GM21528 (cell line): ENCODE data around the gene H1-8.
"Not testable (repeated sequence)": the region's sequence is repeated elsewhere in the genome, so short reads cannot be mapped to it uniquely, and the experiment has no call there.

Source experiments
- ATAC-seq: cut with Tn5 transposase; IDR thresholded peaks from one replicate; pipeline ENCODE4 v1.9.1; 2021; ENCODE audit warnings: mild to moderate bottlenecking, moderate library complexity; ENCODE audit not compliant: unreplicated experiment, low FRiP score

Gene H1-8

GRCh38 chr3:129514563-129514962 lies 28.4 kb upstream of the H1-8 start:
- ATAC-seq: no peak

- ATAC-seq: not testable (repeated sequence)
Observed at GRCh38 chr3:129515108-129515820, 27.7 kb upstream of the H1-8 start.

- not testable (repeated sequence) for ATAC-seq
Observed at GRCh38 chr3:129515821-129516432, 27.0 kb upstream of the H1-8 start.

- ATAC-seq: no peak
Observed at GRCh38 chr3:129517516-129517915, 25.5 kb upstream of the H1-8 start.

- no peak for ATAC-seq
Observed at GRCh38 chr3:129518038-129518561, 24.9 kb upstream of the H1-8 start.

- no peak for ATAC-seq
Observed at GRCh38 chr3:129518581-129518980, 24.4 kb upstream of the H1-8 start.

- no peak for ATAC-seq
Observed at GRCh38 chr3:129519449-129519848, 23.5 kb upstream of the H1-8 start.

- no peak for ATAC-seq
Observed at GRCh38 chr3:129519896-129520715, 22.9 kb upstream of the H1-8 start.

- ATAC-seq: no peak
Observed at GRCh38 chr3:129520960-129521359, 22.0 kb upstream of the H1-8 start.

GRCh38 chr3:129521611-129522010 lies 21.4 kb upstream of the H1-8 start:
- ATAC-seq: no peak

GRCh38 chr3:129522953-129523352 lies 20.0 kb upstream of the H1-8 start:
- no peak for ATAC-seq

GRCh38 chr3:129524081-129524480 lies 18.9 kb upstream of the H1-8 start:
- no peak for ATAC-seq

- ATAC-seq: no peak
Observed at GRCh38 chr3:129525341-129525968, 17.5 kb upstream of the H1-8 start.

GRCh38 chr3:129526121-129526900 lies 16.7 kb upstream of the H1-8 start:
- ATAC-seq: peak; percentile 75

- no peak for ATAC-seq
Observed at GRCh38 chr3:129527262-129527661, 15.7 kb upstream of the H1-8 start.

- ATAC-seq: no peak
Observed at GRCh38 chr3:129528589-129529100, 14.3 kb upstream of the H1-8 start, which contains the start of gene RHO. TSS of gene RHO (plus strand) at chr3:129528639. CDS start at chr3:129528734, 95 bp downstream.

- no peak for ATAC-seq
Observed at GRCh38 chr3:129529436-129530210, 13.4 kb upstream of the H1-8 start.

- no peak for ATAC-seq
Observed at GRCh38 chr3:129530251-129530791, 12.7 kb upstream of the H1-8 start.

- no peak for ATAC-seq
Observed at GRCh38 chr3:129530821-129531220, 12.2 kb upstream of the H1-8 start.
